Natural killer cell (primary cell): ENCODE results near the gene ANXA9. TPM values are rescaled to one million over a fixed set of nuclear protein-coding genes. Genes with fewer than 3 reads are reported as not detected.
A peak's percentile ranks its signal among the peaks of the same experiment; 100 is the strongest.

Source experiments
- ATAC-seq, 3 donors: fragments of 150-1000 bp in 2 of 3; fragments of 200-7000 bp in 1 of 3; cut with Tn5 transposase; 1 replicate in 1 of 3; 2 replicates in 2 of 3; pipeline ENCODE4 v1.10.0; 2021; ENCODE audit warnings: mild to moderate bottlenecking in 2 of 3, moderate library complexity in 2 of 3
- DNase-seq, 2 donors: peaks; one replicate each; pipeline versions ENCODE4 v3.0.0 to v3.0.0-alpha.2; 2013 to 2021; ENCODE audit warnings: mixed read lengths in 1 of 2
- H3K27ac ChIP-seq: one replicate; pipeline ENCODE4 v1.5.1; 2013; ENCODE audit warnings: mild to moderate bottlenecking, low read length
- H3K27me3 ChIP-seq: one replicate; pipeline ENCODE4 v1.6.1; 2013; ENCODE audit warnings: low read length; ENCODE audit not compliant: control insufficient read depth, insufficient read depth
- H3K36me3 ChIP-seq: one replicate; pipeline ENCODE4 v1.6.1; 2013; ENCODE audit warnings: low read length; ENCODE audit not compliant: control insufficient read depth, insufficient read depth
- H3K4me1 ChIP-seq: one replicate; pipeline ENCODE4 v1.6.1; 2013; ENCODE audit warnings: low read length; ENCODE audit not compliant: control insufficient read depth, insufficient read depth
- H3K4me3 ChIP-seq: one replicate; pipeline ENCODE4 v1.5.1; 2013; ENCODE audit warnings: low read length
- H3K9me3 ChIP-seq: one replicate; pipeline ENCODE4 v1.6.1; 2013; ENCODE audit warnings: low read length; ENCODE audit not compliant: control insufficient read depth, insufficient read depth
- H3K27ac Mint-ChIP-seq, 2 donors: one replicate each; pipeline ENCODE4 v1.8.0; 2022; ENCODE audit warnings: mild to moderate bottlenecking in 2 of 2, mixed read lengths in 2 of 2, moderate library complexity in 1 of 2
- H3K27me3 Mint-ChIP-seq, 2 donors: one replicate each; pipeline ENCODE4 v1.8.0; 2022; ENCODE audit warnings: low read depth in 2 of 2, mixed read lengths in 2 of 2
- H3K36me3 Mint-ChIP-seq: one replicate; pipeline ENCODE4 v1.8.0; 2022; ENCODE audit warnings: mixed read lengths
- H3K4me1 Mint-ChIP-seq, 2 donors: one replicate each; pipeline ENCODE4 v1.8.0; 2022; ENCODE audit warnings: mixed read lengths in 2 of 2
- H3K4me3 Mint-ChIP-seq: one replicate; pipeline ENCODE4 v1.8.0; 2022; ENCODE audit warnings: mild to moderate bottlenecking, moderate library complexity, mixed read lengths
- H3K9me3 Mint-ChIP-seq, 2 donors: one replicate each; pipeline ENCODE4 v1.8.0; 2022; ENCODE audit warnings: mixed read lengths in 2 of 2
- CTCF ChIP-seq: fragments of 200-600 bp; IDR thresholded peaks from one replicate; pipeline ENCODE4 v1.8.0; 2022; ENCODE audit warnings: antibody characterized with exemption
- WGBS: methylation state at CpG from one replicate; pipeline ENCODE4 v1.1.7; 2013; ENCODE audit warnings: missing lambda C conversion rate; ENCODE audit not compliant: insufficient coverage; 5-methylcytosine and 5-hydroxymethylcytosine counted together
- intact Hi-C: fragments of 100-400 bp; cut with micrococcal nuclease; formaldehyde crosslinking; loops from one replicate; pipeline ENCODE4 v1.14.2; 2022
- total RNA-seq, 4 donors: library from RNA; stranded (reverse); fragments of 120-200 nt in 1 of 4; gene quantifications; one replicate each; pipeline versions ENCODE4 v1.2.3 to v1.2.4, GENCODE V29; 2013 to 2022

Gene ANXA9
- total RNA-seq, 3 donors from 2014 or later (not counting 1 experiment from before 2014, with no cell fraction given), result 0.25 TPM; not detected in 2

- no peak overlapping the region for H3K4me3 Mint-ChIP-seq
- intact Hi-C loops, result no loop called here
- ATAC-seq, result no peak
- H3K4me1 Mint-ChIP-seq, result peaks cover 0 to 12% of the 10 kb centered on the region in 2 donors
- no peaks in the 10 kb centered on the region for H3K27me3 Mint-ChIP-seq
- peaks cover 17% of the 10 kb centered on the region for H3K36me3 Mint-ChIP-seq
- Histone ChIP-seq H3K27me3 (no peaks in the 10 kb centered on the region), H3K4me3 (no peak overlapping the region), H3K4me1 (no peaks in the 10 kb centered on the region), H3K36me3 (peaks cover 91% of the 10 kb centered on the region), H3K9me3 (no peaks in the 10 kb centered on the region), H3K27ac (no peak overlapping the region)
- TF ChIP-seq CTCF, result no peak
- no peak for DNase-seq
- no peaks in the 10 kb centered on the region for H3K9me3 Mint-ChIP-seq
- WGBS, result 92% methylated on average over 10 of the region's 10 CpGs
- H3K27ac Mint-ChIP-seq, result peak overlapping the region; percentile 7 to 29
These were observed 18.6 kb upstream of the ANXA9 start for GRCh38 chr1:150963321-150964163.

- no peaks in the 10 kb centered on the region for H3K9me3 ChIP-seq
- H3K27ac ChIP-seq, result no peak overlapping the region
- Mint-ChIP-seq H3K4me3 (no peak overlapping the region), H3K36me3 (peaks cover 17% of the 10 kb centered on the region), H3K27ac (peak overlapping the region in 1 of 2 donors; percentile 7), H3K9me3 (no peaks in the 10 kb centered on the region), H3K27me3 (no peaks in the 10 kb centered on the region), H3K4me1 (peaks cover 0 to 12% of the 10 kb centered on the region in 2 donors)
- ATAC-seq (no peak), DNase-seq (no peak)
- intact Hi-C loops, result no loop called here
- no peak for TF ChIP-seq CTCF
- H3K4me3 ChIP-seq, result no peak overlapping the region
- H3K4me1 ChIP-seq, result no peaks in the 10 kb centered on the region
- 97% methylated on average over 5 of the region's 5 CpGs for WGBS
- peaks cover 90% of the 10 kb centered on the region for H3K36me3 ChIP-seq
- no peaks in the 10 kb centered on the region for H3K27me3 ChIP-seq
These were observed 18.0 kb upstream of the ANXA9 start for GRCh38 chr1:150964164-150964489.

GRCh38 chr1:150965605-150966004 lies 16.5 kb upstream of the ANXA9 start:
- no peak for ATAC-seq
- no peak overlapping the region for H3K27ac ChIP-seq
- no CpG with 5 or more reads among the region's 4 CpGs for WGBS
- no peak overlapping the region for H3K27ac Mint-ChIP-seq
- no peak for DNase-seq
- no peaks in the 10 kb centered on the region for H3K9me3 Mint-ChIP-seq
- H3K4me3 Mint-ChIP-seq, result no peak overlapping the region
- H3K4me3 ChIP-seq, result no peak overlapping the region
- no peaks in the 10 kb centered on the region for H3K9me3 ChIP-seq
- H3K36me3 Mint-ChIP-seq, result peaks cover 17% of the 10 kb centered on the region
- no peaks in the 10 kb centered on the region for H3K27me3 ChIP-seq
- no peak for TF ChIP-seq CTCF
- intact Hi-C loops, result no loop called here
- peaks cover 79% of the 10 kb centered on the region for H3K36me3 ChIP-seq
- no peaks in the 10 kb centered on the region for H3K4me1 ChIP-seq
- peaks cover 6 to 17% of the 10 kb centered on the region in 2 donors for H3K4me1 Mint-ChIP-seq
- H3K27me3 Mint-ChIP-seq, result no peaks in the 10 kb centered on the region

GRCh38 chr1:150966011-150966410 lies 16.1 kb upstream of the ANXA9 start:
- no peak for TF ChIP-seq CTCF
- no peaks in the 10 kb centered on the region for H3K9me3 ChIP-seq
- H3K4me3 ChIP-seq, result no peak overlapping the region
- no peak for ATAC-seq
- H3K4me3 Mint-ChIP-seq, result no peak overlapping the region
- H3K27ac ChIP-seq, result no peak overlapping the region
- H3K9me3 Mint-ChIP-seq, result no peaks in the 10 kb centered on the region
- peaks cover 17% of the 10 kb centered on the region for H3K36me3 Mint-ChIP-seq
- peaks cover 2% of the 10 kb centered on the region for H3K4me1 ChIP-seq
- no peaks in the 10 kb centered on the region for H3K27me3 Mint-ChIP-seq
- H3K27me3 ChIP-seq, result no peaks in the 10 kb centered on the region
- H3K27ac Mint-ChIP-seq, result peak overlapping the region in 1 of 2 donors; percentile 9
- DNase-seq, result no peak
- intact Hi-C loops, result no loop called here
- peaks cover 10 to 21% of the 10 kb centered on the region in 2 donors for H3K4me1 Mint-ChIP-seq
- WGBS, result 94% methylated on average over 3 of the region's 6 CpGs
- H3K36me3 ChIP-seq, result peaks cover 75% of the 10 kb centered on the region
